Natural killer cell (primary cell): ENCODE data around the gene MCTP1. TPM values are rescaled to one million over a fixed set of nuclear protein-coding genes. Genes with fewer than 3 reads are reported as not detected.

ENCODE experiments used
- ATAC-seq, 3 donors: fragments of 150-1000 bp in 2 of 3; fragments of 200-7000 bp in 1 of 3; cut with Tn5 transposase; 1 replicate in 1 of 3; 2 replicates in 2 of 3; pipeline ENCODE4 v1.10.0; 2021; ENCODE audit warnings: mild to moderate bottlenecking in 2 of 3, moderate library complexity in 2 of 3
- DNase-seq, 2 donors: peaks; one replicate each; pipeline versions ENCODE4 v3.0.0 to v3.0.0-alpha.2; 2013 to 2021; ENCODE audit warnings: mixed read lengths in 1 of 2
- H3K27ac ChIP-seq: one replicate; pipeline ENCODE4 v1.5.1; 2013; ENCODE audit warnings: mild to moderate bottlenecking, low read length
- H3K27me3 ChIP-seq: one replicate; pipeline ENCODE4 v1.6.1; 2013; ENCODE audit warnings: low read length; ENCODE audit not compliant: control insufficient read depth, insufficient read depth
- H3K36me3 ChIP-seq: one replicate; pipeline ENCODE4 v1.6.1; 2013; ENCODE audit warnings: low read length; ENCODE audit not compliant: control insufficient read depth, insufficient read depth
- H3K4me1 ChIP-seq: one replicate; pipeline ENCODE4 v1.6.1; 2013; ENCODE audit warnings: low read length; ENCODE audit not compliant: control insufficient read depth, insufficient read depth
- H3K4me3 ChIP-seq: one replicate; pipeline ENCODE4 v1.5.1; 2013; ENCODE audit warnings: low read length
- H3K9me3 ChIP-seq: one replicate; pipeline ENCODE4 v1.6.1; 2013; ENCODE audit warnings: low read length; ENCODE audit not compliant: control insufficient read depth, insufficient read depth
- H3K27ac Mint-ChIP-seq, 2 donors: one replicate each; pipeline ENCODE4 v1.8.0; 2022; ENCODE audit warnings: mild to moderate bottlenecking in 2 of 2, mixed read lengths in 2 of 2, moderate library complexity in 1 of 2
- H3K27me3 Mint-ChIP-seq, 2 donors: one replicate each; pipeline ENCODE4 v1.8.0; 2022; ENCODE audit warnings: low read depth in 2 of 2, mixed read lengths in 2 of 2
- H3K36me3 Mint-ChIP-seq: one replicate; pipeline ENCODE4 v1.8.0; 2022; ENCODE audit warnings: mixed read lengths
- H3K4me1 Mint-ChIP-seq, 2 donors: one replicate each; pipeline ENCODE4 v1.8.0; 2022; ENCODE audit warnings: mixed read lengths in 2 of 2
- H3K4me3 Mint-ChIP-seq: one replicate; pipeline ENCODE4 v1.8.0; 2022; ENCODE audit warnings: mild to moderate bottlenecking, moderate library complexity, mixed read lengths
- H3K9me3 Mint-ChIP-seq, 2 donors: one replicate each; pipeline ENCODE4 v1.8.0; 2022; ENCODE audit warnings: mixed read lengths in 2 of 2
- CTCF ChIP-seq: fragments of 200-600 bp; IDR thresholded peaks from one replicate; pipeline ENCODE4 v1.8.0; 2022; ENCODE audit warnings: antibody characterized with exemption
- WGBS: methylation state at CpG from one replicate; pipeline ENCODE4 v1.1.7; 2013; ENCODE audit warnings: missing lambda C conversion rate; ENCODE audit not compliant: insufficient coverage; 5-methylcytosine and 5-hydroxymethylcytosine counted together
- intact Hi-C: fragments of 100-400 bp; cut with micrococcal nuclease; formaldehyde crosslinking; loops from one replicate; pipeline ENCODE4 v1.14.2; 2022
- total RNA-seq, 4 donors: library from RNA; stranded (reverse); fragments of 120-200 nt in 1 of 4; gene quantifications; one replicate each; pipeline versions ENCODE4 v1.2.3 to v1.2.4, GENCODE V29; 2013 to 2022

MCTP1 gene
- total RNA-seq, 3 donors from 2014 or later (not counting 1 experiment from before 2014, with no cell fraction given): 4.7 to 15.1 (median 9.8) TPM

GRCh38 chr5:94976853-94977252 lies 308.0 kb downstream of the MCTP1 start:
- peaks cover 3% of the 10 kb centered on the region for H3K9me3 ChIP-seq
- no peaks in the 10 kb centered on the region for H3K36me3 ChIP-seq
- no peaks in the 10 kb centered on the region for H3K4me1 ChIP-seq
- no peak overlapping the region for H3K4me3 Mint-ChIP-seq
- no peaks in the 10 kb centered on the region for H3K4me1 Mint-ChIP-seq
- peaks cover 2 to 6% of the 10 kb centered on the region in 2 donors for H3K9me3 Mint-ChIP-seq
- no peak for DNase-seq
- no peak overlapping the region for H3K27ac ChIP-seq
- no CpG with 5 or more reads among the region's 1 CpG for WGBS
- intact Hi-C loops: no loop called here
- H3K36me3 Mint-ChIP-seq: peaks cover 9% of the 10 kb centered on the region
- no peak for TF ChIP-seq CTCF
- no peak overlapping the region for H3K4me3 ChIP-seq
- no peak overlapping the region for H3K27ac Mint-ChIP-seq
- no peak for ATAC-seq
- H3K27me3 Mint-ChIP-seq: no peaks in the 10 kb centered on the region
- no peaks in the 10 kb centered on the region for H3K27me3 ChIP-seq

- no peaks in the 10 kb centered on the region for H3K4me1 Mint-ChIP-seq
- no peaks in the 10 kb centered on the region for H3K27me3 ChIP-seq
- no CpG with 5 or more reads among the region's 1 CpG for WGBS
- peaks cover 2 to 6% of the 10 kb centered on the region in 2 donors for H3K9me3 Mint-ChIP-seq
- no peak overlapping the region for H3K4me3 Mint-ChIP-seq
- H3K27ac Mint-ChIP-seq: no peak overlapping the region
- peaks cover 3% of the 10 kb centered on the region for H3K9me3 ChIP-seq
- intact Hi-C loops: no loop called here
- H3K27ac ChIP-seq: no peak overlapping the region
- no peak for DNase-seq
- TF ChIP-seq CTCF: no peak
- H3K27me3 Mint-ChIP-seq: no peaks in the 10 kb centered on the region
- H3K36me3 ChIP-seq: no peaks in the 10 kb centered on the region
- no peak for ATAC-seq
- H3K36me3 Mint-ChIP-seq: peaks cover 7% of the 10 kb centered on the region
- H3K4me3 ChIP-seq: no peak overlapping the region
- no peaks in the 10 kb centered on the region for H3K4me1 ChIP-seq
Observed at GRCh38 chr5:94972268-94972667, 312.6 kb downstream of the MCTP1 start.

- Mint-ChIP-seq H3K36me3 (no peaks in the 10 kb centered on the region), H3K9me3 (no peaks in the 10 kb centered on the region), H3K4me1 (no peaks in the 10 kb centered on the region), H3K27me3 (no peaks in the 10 kb centered on the region), H3K4me3 (no peak overlapping the region), H3K27ac (no peak overlapping the region)
- DNase-seq: no peak
- Histone ChIP-seq H3K4me1 (no peaks in the 10 kb centered on the region), H3K9me3 (no peaks in the 10 kb centered on the region), H3K27ac (no peak overlapping the region), H3K4me3 (no peak overlapping the region), H3K36me3 (no peaks in the 10 kb centered on the region), H3K27me3 (no peaks in the 10 kb centered on the region)
- no peak for ATAC-seq
- intact Hi-C loops: loop anchor here (2.0 to 10.0 kb wide), 2 partner anchors 268 to 296 kb away; no protein-coding TSS in a partner anchor
- no peak for TF ChIP-seq CTCF
- no CpG with 5 or more reads among the region's 3 CpGs for WGBS
Observed at GRCh38 chr5:94969174-94969573, 315.7 kb downstream of the MCTP1 start.

GRCh38 chr5:94968507-94969095 lies 316.3 kb downstream of the MCTP1 start:
- Mint-ChIP-seq H3K9me3 (no peaks in the 10 kb centered on the region), H3K36me3 (no peaks in the 10 kb centered on the region), H3K4me3 (no peak overlapping the region), H3K27ac (no peak overlapping the region), H3K4me1 (no peaks in the 10 kb centered on the region), H3K27me3 (no peaks in the 10 kb centered on the region)
- Histone ChIP-seq H3K4me1 (no peaks in the 10 kb centered on the region), H3K27ac (no peak overlapping the region), H3K4me3 (no peak overlapping the region), H3K36me3 (no peaks in the 10 kb centered on the region), H3K27me3 (no peaks in the 10 kb centered on the region), H3K9me3 (no peaks in the 10 kb centered on the region)
- intact Hi-C loops: loop anchor here (2.0 to 10.0 kb wide), 2 partner anchors 268 to 296 kb away; no protein-coding TSS in a partner anchor
- DNase-seq (peak in 1 of 2 donors; percentile 58), ATAC-seq (peak; percentile 64 to 73 (median 68))
- peak; percentile 72 for TF ChIP-seq CTCF
- 23% methylated on average over 2 of the region's 5 CpGs for WGBS
